MM.1S (cell line): ENCODE results near the gene NUFIP2.
"Not testable (repeated sequence)": the region's sequence is repeated elsewhere in the genome, so short reads cannot be mapped to it uniquely, and the experiment has no call there.

Experiments used
- DNase-seq: peaks from one replicate; pipeline ENCODE4 v3.0.0-alpha.2; 2015
- H2AFZ ChIP-seq: fragments of 300-600 bp; sonication (generic); 2 replicates; pipeline ENCODE4 v1.6.0; 2016; ENCODE audit warnings: antibody characterized with exemption, low read length
- H3F3A ChIP-seq: fragments of 300-600 bp; sonication (generic); 2 replicates; pipeline ENCODE4 v1.6.1; 2016; ENCODE audit warnings: mild to moderate bottlenecking, antibody characterized with exemption, low read length, moderate library complexity, mixed read lengths; ENCODE audit not compliant: insufficient read depth
- H3K27ac ChIP-seq: fragments of 300-600 bp; sonication (generic); 2 replicates; pipeline ENCODE4 v1.5.1; 2016; ENCODE audit warnings: mild to moderate bottlenecking, low read length
- H3K27me3 ChIP-seq: fragments of 300-600 bp; sonication (generic); replicated peaks from 2 replicates; pipeline ENCODE4 v1.6.0; 2016; ENCODE audit warnings: low read length; ENCODE audit not compliant: insufficient read depth
- H3K36me3 ChIP-seq: fragments of 300-600 bp; sonication (generic); replicated peaks from 2 replicates; pipeline ENCODE4 v1.6.1; 2016; ENCODE audit warnings: mild to moderate bottlenecking, low read length, mixed read lengths; ENCODE audit not compliant: insufficient read depth
- H3K4me1 ChIP-seq: fragments of 300-600 bp; sonication (generic); 2 replicates; pipeline ENCODE4 v1.6.1; 2016; ENCODE audit warnings: low read length, mixed read lengths
- H3K4me2 ChIP-seq: fragments of 300-600 bp; sonication (generic); 2 replicates; pipeline ENCODE4 v1.6.0; 2016; ENCODE audit warnings: low read depth, low read length
- H3K4me3 ChIP-seq: fragments of 300-600 bp; sonication (generic); 2 replicates; pipeline ENCODE4 v1.5.1; 2016; ENCODE audit warnings: low read length, mixed read lengths
- H3K79me2 ChIP-seq: fragments of 300-600 bp; sonication (generic); 2 replicates; pipeline ENCODE4 v1.6.1; 2016; ENCODE audit warnings: mixed run types, low read length, mixed read lengths
- H3K9ac ChIP-seq: fragments of 300-600 bp; sonication (generic); 2 replicates; pipeline ENCODE4 v1.6.1; 2016; ENCODE audit warnings: low read length, mixed read lengths
- H3K9me2 ChIP-seq: fragments of 300-600 bp; sonication (generic); replicated peaks from 2 replicates; pipeline ENCODE4 v1.6.1; 2016; ENCODE audit warnings: mild to moderate bottlenecking, low read length, mixed read lengths; ENCODE audit not compliant: insufficient read depth
- H3K9me3 ChIP-seq: fragments of 300-600 bp; sonication (generic); replicated peaks from 2 replicates; pipeline ENCODE4 v1.6.1; 2016; ENCODE audit warnings: mild to moderate bottlenecking, low read length, mixed read lengths; ENCODE audit not compliant: insufficient read depth
- H4K20me1 ChIP-seq: fragments of 300-600 bp; sonication (generic); 2 replicates; pipeline ENCODE4 v1.6.1; 2016; ENCODE audit warnings: mild to moderate bottlenecking, low read length, moderate library complexity, mixed read lengths; ENCODE audit not compliant: insufficient read depth
- CTCF ChIP-seq: fragments of 300-600 bp; sonication (generic); IDR thresholded peaks from 2 replicates; pipeline ENCODE4 v1.5.1; 2016; ENCODE audit warnings: antibody characterized with exemption, low read length, mixed read lengths
- EZH2 ChIP-seq: fragments of 300-600 bp; sonication (generic); optimal IDR thresholded peaks from 2 replicates; pipeline ENCODE3; 2017; ENCODE audit warnings: low read depth, mild to moderate bottlenecking, antibody characterized with exemption, low read length, mixed read lengths
- EZH2phosphoT487 ChIP-seq: fragments of 300-600 bp; sonication (generic); IDR thresholded peaks from 2 replicates; pipeline ENCODE4 v1.6.1; 2018; ENCODE audit warnings: antibody characterized with exemption, low read length

Gene NUFIP2

GRCh38 chr17:29237476-29238132 is 56.3 kb downstream of the NUFIP2 start:
- no peak for DNase-seq
- Histone ChIP-seq H3K36me3 (no peaks in the 10 kb centered on the region), H3K4me1 (no peaks in the 10 kb centered on the region), H3K79me2 (no peaks in the 10 kb centered on the region), H3K27me3 (no peaks in the 10 kb centered on the region), H3F3A (no peaks in the 10 kb centered on the region), H3K27ac (no peak overlapping the region), H3K9ac (no peak overlapping the region), H2AFZ (no peak overlapping the region), H3K4me3 (no peak overlapping the region), H3K4me2 (no peak overlapping the region), H3K9me2 (no peaks in the 10 kb centered on the region), H3K9me3 (no peaks in the 10 kb centered on the region), H4K20me1 (no peaks in the 10 kb centered on the region)
- TF ChIP-seq EZH2phosphoT487 (no peak), EZH2 (no peak), CTCF (no peak)

- no peak for DNase-seq
- H3K36me3 ChIP-seq: no peaks in the 10 kb centered on the region
- H3K4me3 ChIP-seq: no peak overlapping the region
- no peaks in the 10 kb centered on the region for H3K4me1 ChIP-seq
- H3K9me3 ChIP-seq: no peaks in the 10 kb centered on the region
- H3K79me2 ChIP-seq: no peaks in the 10 kb centered on the region
- no peak overlapping the region for H3K27ac ChIP-seq
- no peak for TF ChIP-seq EZH2phosphoT487
- TF ChIP-seq EZH2: no peak
- TF ChIP-seq CTCF: no peak
- no peaks in the 10 kb centered on the region for H3K9me2 ChIP-seq
- H3K4me2 ChIP-seq: no peak overlapping the region
- H2AFZ ChIP-seq: no peak overlapping the region
- H4K20me1 ChIP-seq: no peaks in the 10 kb centered on the region
- H3K9ac ChIP-seq: no peak overlapping the region
- H3K27me3 ChIP-seq: no peaks in the 10 kb centered on the region
- H3F3A ChIP-seq: no peaks in the 10 kb centered on the region
Observed at GRCh38 chr17:29235904-29236303, 58.0 kb downstream of the NUFIP2 start.

DNA sequence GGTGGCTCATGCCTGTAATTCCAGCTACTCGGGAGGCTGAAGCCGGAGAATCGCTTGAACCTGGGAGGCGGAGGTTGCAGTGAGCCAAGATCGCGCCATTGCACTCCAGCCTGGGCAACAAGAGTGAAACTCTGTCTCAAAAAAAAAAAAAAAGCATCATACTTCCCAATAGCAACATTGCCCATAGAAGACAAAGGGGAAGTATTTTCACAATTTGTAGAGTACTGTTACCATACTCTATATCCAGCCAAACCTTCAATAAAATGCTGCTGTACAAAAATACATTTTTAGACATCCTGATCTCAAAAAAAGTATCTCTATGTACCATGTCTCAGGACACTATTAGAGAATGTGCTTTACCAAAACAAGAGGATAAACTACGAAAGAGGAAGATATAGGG is 59.0 kb downstream of the NUFIP2 start:
- H3K36me3 ChIP-seq, DNase-seq, H3K9ac ChIP-seq, H3K9me2 ChIP-seq, H3K4me1 ChIP-seq, H3K79me2 ChIP-seq, H3K4me3 ChIP-seq, H3K27ac ChIP-seq, H3K9me3 ChIP-seq, H3K27me3 ChIP-seq, H2AFZ ChIP-seq, H3F3A ChIP-seq, H4K20me1 ChIP-seq, H3K4me2 ChIP-seq: not testable (repeated sequence)

GRCh38 chr17:29233301-29233700 is 60.6 kb downstream of the NUFIP2 start:
- H3K4me2 ChIP-seq: no peak overlapping the region
- no peak overlapping the region for H3K27ac ChIP-seq
- H3K9ac ChIP-seq: no peak overlapping the region
- H3K79me2 ChIP-seq: no peaks in the 10 kb centered on the region
- H3K36me3 ChIP-seq: no peaks in the 10 kb centered on the region
- H2AFZ ChIP-seq: no peak overlapping the region
- no peaks in the 10 kb centered on the region for H3K4me1 ChIP-seq
- H3K9me2 ChIP-seq: no peaks in the 10 kb centered on the region
- no peaks in the 10 kb centered on the region for H3K9me3 ChIP-seq
- H3K27me3 ChIP-seq: no peaks in the 10 kb centered on the region
- no peak overlapping the region for H3K4me3 ChIP-seq
- no peak for DNase-seq
- no peaks in the 10 kb centered on the region for H4K20me1 ChIP-seq
- no peaks in the 10 kb centered on the region for H3F3A ChIP-seq
- TF ChIP-seq CTCF (no peak), EZH2phosphoT487 (no peak), EZH2 (no peak)
